ENCODE results near the gene CDADC1.

CDADC1 gene

GRCh38 chr13:49247643-49248621, at the start of gene CDADC1:
CDADC1 (plus strand) TSS chr13:49247925; CDS start chr13:49248038, 113 bp downstream.
- DNase-seq: peak; percentile 90

GRCh38 chr13:49206641-49207040, 41.1 kb upstream of the CDADC1 start:
- DNase-seq: no peak

GRCh38 chr13:49208619-49209018, 39.1 kb upstream of the CDADC1 start:
- no peak for DNase-seq

- no peak for DNase-seq
Measured at GRCh38 chr13:49210114-49210513, 37.6 kb upstream of the CDADC1 start.

- DNase-seq: no peak
Measured at GRCh38 chr13:49210669-49211068, 37.1 kb upstream of the CDADC1 start.

- no peak for DNase-seq
Measured at GRCh38 chr13:49213539-49213938, 34.2 kb upstream of the CDADC1 start.

GRCh38 chr13:49213997-49214916, 33.5 kb upstream of the CDADC1 start:
- DNase-seq: no peak

- DNase-seq: peak; percentile 27
Measured at GRCh38 chr13:49214917-49215376, 32.8 kb upstream of the CDADC1 start.

GRCh38 chr13:49216334-49216733, 31.4 kb upstream of the CDADC1 start:
- no peak for DNase-seq

- no peak for DNase-seq
Measured at GRCh38 chr13:49217962-49218492, 29.7 kb upstream of the CDADC1 start.

GRCh38 chr13:49218493-49219051, 29.2 kb upstream of the CDADC1 start:
- no peak for DNase-seq

- DNase-seq: no peak
Measured at GRCh38 chr13:49219647-49220035, 28.1 kb upstream of the CDADC1 start.

- peak; percentile 27 for DNase-seq
Measured at GRCh38 chr13:49220036-49220855, 27.5 kb upstream of the CDADC1 start, which contains the start of gene MLNR. MLNR (plus strand) TSS chr13:49220338; CDS start chr13:49220338, 0 bp downstream.

- no peak for DNase-seq
Measured at GRCh38 chr13:49220856-49221589, 26.7 kb upstream of the CDADC1 start.

- no peak for DNase-seq
Measured at GRCh38 chr13:49221590-49221965, 26.1 kb upstream of the CDADC1 start.

GRCh38 chr13:49225223-49226042, 22.3 kb upstream of the CDADC1 start:
- no peak for DNase-seq

- no peak for DNase-seq
Measured at GRCh38 chr13:49226613-49227012, 21.1 kb upstream of the CDADC1 start.

- no peak for DNase-seq
Measured at GRCh38 chr13:49234741-49235140, 13.0 kb upstream of the CDADC1 start.

GRCh38 chr13:49235856-49236431, 11.8 kb upstream of the CDADC1 start:
- no peak for DNase-seq

- DNase-seq: no peak
Measured at GRCh38 chr13:49238621-49239020, 9.1 kb upstream of the CDADC1 start.
